HepG2 (cell line): ENCODE data around the gene ZNRF4. TPM values are rescaled to one million over a fixed set of nuclear protein-coding genes. Genes with fewer than 3 reads are reported as not detected.
A peak's percentile ranks its signal among the peaks of the same experiment; 100 is the strongest.

ENCODE experiments used
- ATAC-seq: fragments of 200-7000 bp; cut with Tn5 transposase; 3 replicates; pipeline ENCODE4 v1.9.1; 2020; ENCODE audit warnings: mild to moderate bottlenecking, moderate library complexity
- BruUV-seq: library from RNA; stranded (reverse); fragments of 400-500 nt; replicated peaks from 2 replicates; lab custom pipeline; 2021; lab: Mats Ljungman, UMichigan
- CTCF ChIA-PET: fragments of 300-600 bp; formaldehyde crosslinking; extraction: SDS; loops from one replicate; lab custom pipeline; 2021; ENCODE audit warnings: low total read pairs, inconsistent platforms, low intra/inter-chr PET ratio; lab: Yijun Ruan, JAX
- POLR2A ChIA-PET: fragments of 350-600 bp; sonication (Branson Sonifier 250); formaldehyde crosslinking; loops from one replicate; lab custom pipeline; 2020; ENCODE audit warnings: antibody characterized with exemption, inconsistent platforms; lab: Yijun Ruan, JAX
- DNase-seq: peaks from one replicate; pipeline ENCODE4 v3.0.0-alpha.2; 2015; ENCODE audit warnings: low spot score
- FAIRE-seq: peaks from 3 replicates; lab custom pipeline; 2011; peaks lifted over from hg19 to GRCh38; lab: Jason Lieb, UNC
- H2AFZ ChIP-seq: one replicate; pipeline ENCODE4 v1.6.1; 2011; ENCODE audit warnings: low read length, inconsistent platforms
- H3K27ac ChIP-seq: fragments of 300-600 bp; 3 replicates; pipeline ENCODE4 v1.8.0; 2011; ENCODE audit warnings: mixed run types, mild to moderate bottlenecking, mixed read lengths, low read length, inconsistent platforms; ENCODE audit not compliant: insufficient read depth; ENCODE audit errors: extremely low read length
- H3K27me3 ChIP-seq, 2 experiments: fragments of 200-600 bp in 1 of 2; 2 replicates in 1 of 2; 3 replicates in 1 of 2; pipeline versions ENCODE4 v1.6.0 to v1.8.0; 2011; ENCODE audit warnings: low read length in 2 of 2, mild to moderate bottlenecking in 2 of 2, moderate library complexity in 2 of 2, inconsistent platforms in 1 of 2; ENCODE audit not compliant: insufficient read depth in 2 of 2, control insufficient read depth in 1 of 2
- H3K36me3 ChIP-seq, 2 experiments: fragments of 200-600 bp in 1 of 2; replicated peaks in 1 of 2; 2 replicates in 1 of 2; 3 replicates in 1 of 2; pipeline versions ENCODE4 v1.5.1 to v1.8.0; 2011; ENCODE audit warnings: low read length in 2 of 2, inconsistent platforms in 1 of 2; ENCODE audit not compliant: insufficient read depth in 2 of 2, control insufficient read depth in 1 of 2
- H3K4me1 ChIP-seq: 2 replicates; pipeline ENCODE4 v1.5.1; 2012; ENCODE audit warnings: low read length, inconsistent platforms; ENCODE audit not compliant: insufficient read depth
- H3K4me2 ChIP-seq: 2 replicates; pipeline ENCODE4 v1.6.0; 2011; ENCODE audit warnings: low read depth, low read length, inconsistent platforms
- H3K4me3 ChIP-seq, 3 experiments: fragments of 200-600 bp in 1 of 3; sonication (generic), shearing (Covaris generic) in 1 of 3; replicated peaks in 1 of 3; 2 replicates each; pipeline ENCODE4 v1.5.1; 2011 to 2016; ENCODE audit warnings: low read length in 3 of 3, inconsistent platforms in 2 of 3, low read depth in 2 of 3, mild to moderate bottlenecking in 2 of 3, control low read depth in 1 of 3, mixed read lengths in 1 of 3; ENCODE audit not compliant: insufficient read depth in 1 of 3
- H3K79me2 ChIP-seq: one replicate; pipeline ENCODE4 v1.6.1; 2011; ENCODE audit warnings: low read length, inconsistent platforms; ENCODE audit not compliant: insufficient read depth
- H3K9ac ChIP-seq: 2 replicates; pipeline ENCODE4 v1.6.0; 2011; ENCODE audit warnings: mild to moderate bottlenecking, low read depth, low read length, inconsistent platforms; ENCODE audit not compliant: insufficient read depth
- H3K9me3 ChIP-seq: 2 replicates; pipeline ENCODE4 v1.5.1; 2012; ENCODE audit warnings: mild to moderate bottlenecking, low read length
- H4K20me1 ChIP-seq: 2 replicates; pipeline ENCODE4 v1.6.0; 2011; ENCODE audit warnings: inconsistent platforms, mild to moderate bottlenecking, low read length, moderate library complexity; ENCODE audit not compliant: insufficient read depth
- ELF4 ChIP-seq: sonication (generic); formaldehyde crosslinking; IDR thresholded peaks from 2 replicates; pipeline ENCODE4 v1.5.0; 2020; ENCODE audit warnings: missing genetic modification reagents, mild to moderate bottlenecking, moderate library complexity, borderline replicate concordance
- IKZF4 ChIP-seq: sonication (generic); formaldehyde crosslinking; IDR thresholded peaks from 2 replicates; pipeline ENCODE4 v1.5.1; 2020; ENCODE audit warnings: borderline replicate concordance, mild to moderate bottlenecking, low read depth, missing genetic modification reagents; ENCODE audit errors: not compliant biosample characterization
- MIER3 ChIP-seq: IDR thresholded peaks from 2 replicates; pipeline ENCODE4 v1.6.1; 2016; ENCODE audit warnings: missing compliant biosample characterization, borderline replicate concordance
- NAIF1 ChIP-seq: sonication (generic); formaldehyde crosslinking; IDR thresholded peaks from 2 replicates; pipeline ENCODE4 v1.5.0; 2020; ENCODE audit warnings: mild to moderate bottlenecking, missing genetic modification reagents, borderline replicate concordance
- NKX3-1 ChIP-seq: sonication (generic); formaldehyde crosslinking; IDR thresholded peaks from 2 replicates; pipeline ENCODE4 v1.5.0; 2020; ENCODE audit warnings: missing genetic modification reagents
- ZNF629 ChIP-seq: sonication (generic); formaldehyde crosslinking; conservative IDR thresholded peaks from 2 replicates; pipeline ENCODE4 v1.5.0; 2020; ENCODE audit warnings: missing genetic modification reagents
- WGBS: methylation state at CpG from one replicate; pipeline ENCODE4 v1.1.6; 2017; ENCODE audit warnings: low lambda C conversion rate; 5-methylcytosine and 5-hydroxymethylcytosine counted together
- in situ Hi-C: cut with HindIII; loops from 2 replicates; pipeline ENCODE4 v1.10.0; 2017; ENCODE audit warnings: low pct_unique_long_range_greater_than_20kb; ENCODE audit not compliant: extremely low pct_ligation_motif_present
- intact Hi-C: fragments of 100-400 bp; cut with micrococcal nuclease; formaldehyde crosslinking; loops from one replicate; pipeline ENCODE4 v1.10.0; 2022; ENCODE audit not compliant: unreplicated experiment
- polyA plus RNA-seq, 8 experiments: library from polyadenylated mRNA; depleted of rRNA in 3 of 8; stranded (reverse) in 7 of 8; unstranded in 1 of 8; fragments of >200 nt; fragmentation: Illumina TruSeq in 4 of 8; extraction: Trizol in 4 of 8; gene quantifications; 2 replicates each; pipeline versions ENCODE4 v1.2.1 to v1.2.3, GENCODE V29; 2011 to 2016; ENCODE audit warnings: low read depth in 4 of 8, missing spikeins in 1 of 8, mixed read lengths in 1 of 8; ENCODE audit not compliant: insufficient read depth in 1 of 8
- total RNA-seq, 5 experiments: library from RNA; depleted of rRNA; stranded (reverse); fragments of >200 nt; fragmentation: Illumina TruSeq; extraction: Trizol; gene quantifications; 2 replicates each; pipeline ENCODE4 v1.2.3, GENCODE V29; 2016; ENCODE audit warnings: low read depth in 1 of 5

The ZNRF4 gene
- total and polyA plus RNA-seq, 2 of the 13 experiments (the other 11 are each of a cell fraction or from before 2014, with no cell fraction given) = not detected

DNA sequence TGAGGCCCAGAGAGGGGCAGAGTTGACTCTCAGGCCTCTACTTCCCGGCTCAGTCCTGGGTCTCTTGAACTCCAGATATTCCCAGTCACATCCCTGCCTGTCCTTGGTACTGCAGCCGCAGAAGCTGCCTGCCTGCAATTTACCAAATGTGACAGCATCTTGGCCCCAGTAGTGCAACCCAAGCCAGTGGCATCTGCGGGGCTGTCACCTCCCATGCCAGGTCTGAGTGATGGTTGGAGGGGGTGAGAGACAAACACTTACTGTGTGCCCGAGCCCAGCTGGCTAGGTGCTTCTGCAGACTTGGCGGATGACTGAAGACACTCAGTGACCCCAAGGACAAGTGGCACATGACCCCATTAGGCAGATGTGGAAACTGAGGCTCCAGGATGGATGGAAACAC, 18.4 kb downstream of the ZNRF4 start:
- no peak for DNase-seq
- in situ Hi-C loops = no loop called here
- FAIRE-seq = no peak
- Histone ChIP-seq H3K4me3 (no peak overlapping the region), H3K79me2 (no peaks in the 10 kb centered on the region), H3K36me3 (no peaks in the 10 kb centered on the region), H3K4me2 (no peak overlapping the region), H3K9me3 (no peaks in the 10 kb centered on the region), H4K20me1 (no peaks in the 10 kb centered on the region), H3K27ac (no peak overlapping the region), H3K27me3 (peaks cover 0 to 1% of the 10 kb centered on the region in 2 experiments; a peak in 1 of 5 replicates), H3K4me1 (peaks cover 24% of the 10 kb centered on the region), H3K9ac (no peak overlapping the region), H2AFZ (no peak overlapping the region)
- no peak for ATAC-seq
- ChIA-PET POLR2A (no interaction called here), CTCF (no interaction called here)
- BruUV-seq = no TSS peak
- WGBS = 78% methylated on average over 5 of the region's 5 CpGs
- intact Hi-C loops = no loop called here
- TF ChIP-seq ZNF629 (CRISPR knock-in tag) (peak; percentile 52; the same call in 1 of the 2 replicates), MIER3 (CRISPR knock-in tag) (no peak)

- Histone ChIP-seq H3K36me3 (no peaks in the 10 kb centered on the region), H3K4me2 (no peak overlapping the region), H3K9me3 (peaks cover 11% of the 10 kb centered on the region), H3K4me1 (no peaks in the 10 kb centered on the region), H3K27me3 (peaks cover 0 to 1% of the 10 kb centered on the region in 2 experiments; a peak in 1 of 5 replicates), H4K20me1 (no peaks in the 10 kb centered on the region), H3K79me2 (no peaks in the 10 kb centered on the region), H2AFZ (no peak overlapping the region), H3K27ac (no peak overlapping the region), H3K9ac (no peak overlapping the region), H3K4me3 (no peak overlapping the region)
- DNase-seq (no peak), FAIRE-seq (no peak), ATAC-seq (no peak)
- intact Hi-C loops = no loop called here
- BruUV-seq = no TSS peak
- 51% methylated on average over 13 of the region's 13 CpGs for WGBS
- CTCF ChIA-PET = no interaction called here
- in situ Hi-C loops = no loop called here
- TF ChIP-seq ELF4 (CRISPR knock-in tag) (no peak), IKZF4 (CRISPR knock-in tag) (no peak), NKX3-1 (CRISPR knock-in tag) (no peak), NAIF1 (CRISPR knock-in tag) (no peak)
- POLR2A ChIA-PET = no interaction called here
Observed at GRCh38 chr19:5477451-5478215, 22.4 kb downstream of the ZNRF4 start.
